Measurements from ENCODE around the gene TIMM22.
A peak's percentile ranks its signal among the peaks of the same experiment; 100 is the strongest.
"Not testable (repeated sequence)": the region's sequence is repeated elsewhere in the genome, so short reads cannot be mapped to it uniquely, and the experiment has no call there.

The TIMM22 gene

DNA sequence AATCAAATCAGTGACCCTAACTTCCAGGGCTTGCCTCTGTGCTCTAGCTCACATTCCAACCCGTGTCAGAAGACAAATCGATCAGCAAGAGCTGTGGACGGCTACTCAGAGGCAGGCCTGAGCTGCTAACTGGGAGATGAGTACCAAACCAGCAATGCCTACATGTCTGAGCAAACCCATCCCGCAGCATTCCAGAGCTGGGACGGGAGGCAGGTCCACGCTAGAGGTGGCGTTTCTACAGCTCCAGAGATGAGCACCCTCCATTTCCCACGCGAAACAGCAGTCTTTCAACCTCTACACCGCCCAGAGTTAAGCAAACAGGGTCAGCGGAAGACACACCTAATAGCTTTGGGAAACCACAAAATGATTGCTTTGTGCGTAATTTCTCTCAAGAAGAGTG is 23.9 kb upstream of the TIMM22 start:
- DNase-seq, result no peak

DNA sequence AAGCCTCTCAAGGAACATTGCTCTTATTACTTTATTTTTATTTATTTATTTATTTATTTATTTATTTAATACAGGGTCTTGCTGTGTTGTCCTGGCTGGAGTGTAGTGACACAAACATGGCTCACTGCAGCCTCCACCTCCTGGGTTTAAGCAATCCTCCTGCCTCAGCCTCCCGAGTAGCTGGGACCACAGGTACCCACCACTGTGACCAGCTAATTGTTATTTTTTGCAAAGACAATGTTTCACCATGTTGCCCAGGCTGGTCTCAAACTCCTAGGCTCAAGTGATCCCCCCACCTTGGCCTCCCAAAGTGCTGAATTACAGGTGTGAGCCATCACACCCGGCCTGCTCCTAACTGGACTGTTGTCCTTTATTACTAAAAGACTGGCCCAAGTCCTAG is 22.2 kb upstream of the TIMM22 start:
- not testable (repeated sequence) for DNase-seq

DNA sequence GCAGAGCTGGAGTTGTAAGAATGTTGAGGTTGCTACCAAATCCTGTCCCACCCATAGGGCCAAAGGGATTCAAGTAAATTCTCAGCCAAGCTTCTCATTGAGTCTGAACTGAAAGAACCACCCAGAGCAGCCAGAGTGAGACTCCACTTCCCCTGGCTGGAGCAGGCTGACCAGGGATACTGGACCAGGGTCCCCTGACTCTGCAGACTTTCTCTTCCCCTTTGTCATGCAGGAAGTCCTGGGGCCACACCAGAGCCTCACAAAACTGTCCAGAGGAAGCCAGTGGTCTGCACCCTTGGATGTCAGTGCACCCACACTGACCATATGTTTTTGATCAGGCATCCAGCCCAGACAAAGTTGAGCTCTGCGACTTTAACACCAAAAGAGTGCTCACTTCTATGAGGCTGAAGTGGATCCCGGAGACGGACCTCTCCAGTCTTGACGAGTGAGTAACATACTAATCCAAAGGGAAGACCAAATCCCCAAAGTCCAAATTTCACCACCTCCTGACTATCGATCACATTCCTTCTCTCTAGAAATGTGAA is 21.5 kb upstream of the TIMM22 start:
- DNase-seq, result no peak

DNA sequence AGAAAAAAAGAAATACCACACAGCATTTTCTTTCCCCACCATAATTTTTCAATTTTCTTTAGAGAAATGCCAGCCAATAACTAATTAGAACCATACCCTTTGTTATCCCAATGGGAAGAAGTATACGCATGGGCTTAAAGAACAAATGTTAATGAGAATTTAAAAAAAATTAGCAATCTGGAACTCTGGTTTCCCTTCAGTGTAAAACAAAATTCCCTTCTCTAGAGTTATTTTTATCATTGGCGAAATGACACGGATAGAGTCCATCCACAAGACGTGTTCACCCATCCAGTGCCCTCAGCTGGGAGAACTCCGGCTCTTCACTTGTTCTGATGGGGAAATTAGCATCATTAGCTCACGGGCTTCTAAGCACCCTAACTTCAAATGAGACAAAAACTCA is 20.6 kb upstream of the TIMM22 start:
- DNase-seq, result no peak

DNA sequence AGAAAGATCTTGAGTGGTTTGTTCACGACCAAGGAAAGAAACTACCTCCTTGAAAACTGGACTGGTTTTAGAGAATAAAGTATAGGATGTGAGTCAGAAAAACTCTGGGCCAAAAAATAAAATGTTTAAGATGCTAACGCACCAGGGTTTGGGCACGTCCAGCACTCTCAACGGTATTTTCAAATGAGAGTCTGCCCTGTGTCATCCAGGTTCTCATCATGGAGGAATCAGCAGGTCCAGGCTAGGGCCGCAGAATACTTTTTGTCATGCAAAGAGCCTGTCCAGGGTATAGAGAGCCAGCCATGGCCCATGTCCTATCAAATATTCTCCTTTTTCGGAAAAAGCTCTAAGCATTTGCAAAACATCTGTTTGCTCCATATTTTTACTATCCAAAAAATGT is 19.8 kb upstream of the TIMM22 start:
- DNase-seq, result no peak

DNA sequence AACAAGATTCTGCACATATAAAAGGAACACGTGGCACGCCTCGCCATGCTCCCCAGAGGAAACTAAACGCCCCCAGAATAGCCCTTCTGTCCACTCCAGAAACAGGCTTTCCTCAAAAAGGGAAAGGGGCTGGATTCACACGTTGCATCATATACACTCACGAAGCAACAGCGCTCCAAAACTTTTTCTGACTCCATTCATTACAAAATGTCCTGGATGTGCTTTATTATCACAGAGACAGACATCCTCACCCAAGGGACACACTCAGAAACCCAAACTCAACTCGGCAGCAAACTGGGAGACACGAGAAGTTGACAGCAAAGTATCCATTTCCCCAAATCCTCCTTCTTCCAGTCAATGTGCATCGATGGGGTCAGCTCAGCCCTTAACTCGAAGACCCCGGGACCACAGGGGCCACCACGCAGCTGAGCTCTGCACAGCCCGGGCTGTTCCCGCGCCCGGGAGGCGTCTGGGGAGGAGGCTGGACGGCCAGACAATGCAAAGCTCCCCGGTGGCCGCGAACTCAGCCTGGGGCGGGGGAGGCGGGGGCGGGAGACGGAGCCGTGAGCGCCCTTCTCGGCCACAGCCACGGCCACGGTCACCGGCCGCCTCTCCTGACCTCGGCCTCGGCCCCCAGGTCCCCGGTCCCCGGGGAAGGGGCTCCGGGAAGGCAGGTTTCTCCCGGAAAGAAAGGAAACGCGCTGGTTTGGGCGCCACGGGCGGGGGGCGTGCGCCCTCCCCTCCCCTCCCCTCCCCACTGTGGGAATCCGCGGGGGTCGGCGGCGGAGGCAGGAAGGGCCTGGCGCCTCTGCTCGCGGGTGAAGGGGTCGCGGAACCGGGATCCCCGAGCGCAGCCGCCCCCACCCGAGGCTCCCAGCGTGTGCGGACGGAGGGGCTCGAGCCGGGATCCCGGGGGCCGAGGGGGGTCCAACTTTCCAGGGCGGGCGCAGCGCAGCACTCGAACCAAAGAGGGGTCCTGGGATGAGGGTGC is 18.5 kb upstream of the TIMM22 start:
- no peak for DNase-seq

DNA sequence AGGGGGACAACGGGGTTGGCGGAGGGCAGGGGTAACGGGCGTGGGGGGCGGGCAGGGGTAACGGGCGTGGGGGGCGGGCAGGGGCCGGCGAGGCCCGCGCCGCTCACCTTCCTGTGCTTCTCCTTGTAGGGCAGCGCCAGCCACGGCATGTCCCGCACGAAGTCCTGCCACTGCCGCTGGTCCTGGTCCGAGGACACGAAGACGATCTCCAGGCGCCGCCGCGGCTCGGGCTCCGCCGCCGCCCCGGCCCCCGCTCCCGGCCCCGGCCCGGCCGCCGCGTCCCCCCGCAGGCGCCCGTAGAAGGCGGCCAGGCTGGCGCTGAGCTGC is 17.8 kb upstream of the TIMM22 start:
- DNase-seq, result no peak

DNA sequence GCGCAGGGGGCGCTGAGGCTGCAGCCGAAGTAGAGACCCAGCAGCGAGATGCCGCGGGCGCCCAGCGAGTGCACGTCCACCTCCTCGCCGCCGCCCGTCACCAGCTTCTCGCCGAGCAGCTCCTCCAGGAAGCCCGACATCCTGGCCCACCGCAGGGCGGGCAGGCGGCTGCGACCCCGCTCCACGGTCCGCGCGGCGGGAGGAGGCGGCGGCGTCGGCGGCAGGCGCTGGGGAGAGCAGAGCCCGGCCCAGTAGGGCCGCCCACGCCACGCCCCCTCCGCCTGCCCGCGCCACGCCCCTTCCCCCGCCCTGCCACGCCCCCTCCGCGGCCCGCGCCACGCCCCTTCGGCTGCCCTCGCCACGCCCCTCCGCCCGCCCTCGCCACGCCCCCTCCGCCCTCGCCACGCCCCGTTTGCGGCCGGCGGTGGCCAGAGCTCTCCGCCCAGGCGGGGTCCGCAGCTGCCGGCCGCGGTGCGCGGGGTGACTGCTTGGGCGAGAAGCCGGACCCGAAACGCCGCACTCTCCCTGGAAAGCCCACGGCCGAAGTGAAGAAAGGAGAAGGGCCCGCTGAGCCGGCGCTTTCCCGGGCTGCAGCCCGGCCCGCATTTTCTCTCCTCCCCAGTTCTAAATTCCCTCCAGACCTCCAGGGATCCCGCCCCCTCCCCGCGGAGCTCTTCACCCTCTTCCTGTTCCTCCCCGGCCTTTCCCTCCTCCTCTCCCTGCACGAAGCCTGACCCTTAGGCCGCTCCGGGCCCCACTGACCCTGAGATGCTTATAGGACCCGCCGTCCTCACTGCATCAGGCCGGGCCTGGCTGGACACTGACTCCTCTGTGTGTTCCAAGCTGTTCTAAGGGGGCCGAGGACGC is 17.2 kb upstream of the TIMM22 start, which contains the start of gene NXN:
Gene NXN (minus strand): TSS at position 238 of the 867 bp plus-strand sequence.
- peak; percentile 79 to 83 for DNase-seq

DNA sequence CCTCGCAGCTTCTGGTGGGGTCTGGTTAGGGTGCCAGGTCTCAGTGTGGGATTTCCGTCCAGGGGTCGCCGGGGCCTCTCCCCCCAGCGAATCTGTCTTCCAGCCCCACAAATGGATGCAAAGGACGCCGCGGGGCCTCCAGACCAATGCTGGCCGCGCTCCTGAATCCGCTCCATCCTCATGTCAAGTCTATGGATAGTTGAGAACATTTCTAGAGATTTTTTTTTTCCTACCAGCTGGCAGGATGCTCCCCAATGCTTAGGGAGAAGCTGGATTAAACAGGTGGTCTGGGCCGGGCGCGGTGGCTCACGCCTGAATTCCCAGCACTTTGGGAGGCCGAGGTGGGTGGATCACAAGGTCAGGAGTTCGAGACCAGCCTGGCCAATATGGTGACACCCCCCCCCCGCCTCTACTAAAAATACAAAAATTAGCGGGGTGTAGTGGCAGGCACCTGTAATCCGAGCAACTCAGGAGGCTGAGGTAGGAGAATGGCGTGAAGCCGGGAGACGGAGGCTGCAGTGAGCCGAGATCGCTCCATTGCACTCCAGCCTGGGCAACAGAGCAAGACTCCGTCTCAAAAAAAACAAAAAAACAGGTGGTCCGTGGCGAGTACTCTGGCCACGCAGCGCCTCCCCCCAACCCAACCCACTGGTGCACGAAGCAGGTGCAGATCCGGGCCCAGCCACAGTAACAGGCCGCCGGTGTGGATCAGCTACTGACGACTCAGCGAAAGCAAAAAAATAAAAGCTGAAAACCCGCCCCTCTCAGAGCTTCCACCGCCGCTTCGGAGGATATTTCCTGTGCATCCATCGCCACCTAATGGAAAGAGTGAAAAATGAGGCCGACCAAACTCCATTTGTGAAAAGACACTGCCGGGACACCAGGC is 16.3 kb upstream of the TIMM22 start:
- DNase-seq, result peak; percentile 87 to 89

DNA sequence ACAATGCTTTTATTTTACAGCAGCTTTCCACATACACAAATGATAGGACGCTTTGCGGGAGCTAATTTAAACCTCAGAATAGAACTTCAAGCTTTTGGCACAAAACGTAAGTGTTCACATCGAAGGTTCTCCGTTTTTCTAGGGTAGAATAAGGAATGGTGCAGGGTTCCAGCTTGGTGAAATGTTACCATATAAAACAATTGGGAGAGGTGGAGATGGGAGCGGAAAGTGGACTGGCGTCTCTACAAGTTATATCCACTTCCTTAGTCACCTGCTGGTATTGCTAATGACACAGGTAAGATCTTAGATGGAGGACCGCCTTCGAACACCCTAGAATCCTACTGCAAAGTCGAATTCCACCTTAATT is 15.7 kb upstream of the TIMM22 start:
- no peak for DNase-seq

DNA sequence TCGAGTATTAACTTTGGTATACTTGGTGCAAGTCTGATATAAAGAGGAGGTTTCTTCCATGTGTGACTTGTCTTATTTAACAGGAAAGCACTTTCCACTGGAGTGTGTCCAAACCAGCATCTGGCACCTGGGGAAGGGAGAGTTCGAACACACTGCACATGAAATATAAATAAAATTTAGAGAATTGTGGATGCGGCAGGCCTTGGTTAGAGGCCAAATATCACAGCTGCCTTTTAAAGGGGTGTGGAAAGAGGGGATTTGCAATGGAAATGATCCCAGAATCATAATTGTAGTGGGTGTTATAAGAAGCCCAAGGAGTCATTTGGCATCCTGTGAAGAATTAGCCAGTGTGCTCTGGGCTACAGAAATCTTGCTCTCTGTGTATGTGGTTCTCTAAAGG is 13.0 kb upstream of the TIMM22 start:
- DNase-seq, result no peak

DNA sequence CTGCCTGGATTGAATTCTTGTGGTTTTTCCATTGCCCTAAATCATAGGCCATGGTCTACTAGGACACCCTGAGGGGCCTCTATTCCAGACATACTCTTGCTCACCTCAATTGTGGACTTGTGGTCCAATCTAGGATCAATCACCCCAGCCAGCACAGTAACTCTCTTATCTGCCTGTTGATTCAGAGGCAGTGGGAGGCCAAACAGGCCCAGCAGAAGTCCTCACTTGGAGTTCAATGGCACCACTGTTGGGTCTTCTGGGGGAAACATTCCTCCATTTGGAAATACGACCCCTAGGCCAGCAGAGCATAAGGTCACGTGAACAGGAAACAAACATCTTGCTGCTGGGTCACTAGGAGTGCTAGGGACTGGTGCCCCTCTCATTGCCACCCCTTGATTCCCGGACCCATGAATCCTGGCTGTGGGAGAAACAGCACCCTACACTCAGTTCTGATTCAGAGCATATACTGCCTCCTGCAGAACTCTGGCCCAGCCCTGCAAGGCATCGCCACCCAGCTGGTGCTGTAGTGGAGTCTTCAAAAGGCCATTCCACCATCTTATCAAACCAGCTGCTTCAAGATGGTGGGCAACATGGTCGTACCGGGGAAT is 10.5 kb upstream of the TIMM22 start:
- no peak for DNase-seq

DNA sequence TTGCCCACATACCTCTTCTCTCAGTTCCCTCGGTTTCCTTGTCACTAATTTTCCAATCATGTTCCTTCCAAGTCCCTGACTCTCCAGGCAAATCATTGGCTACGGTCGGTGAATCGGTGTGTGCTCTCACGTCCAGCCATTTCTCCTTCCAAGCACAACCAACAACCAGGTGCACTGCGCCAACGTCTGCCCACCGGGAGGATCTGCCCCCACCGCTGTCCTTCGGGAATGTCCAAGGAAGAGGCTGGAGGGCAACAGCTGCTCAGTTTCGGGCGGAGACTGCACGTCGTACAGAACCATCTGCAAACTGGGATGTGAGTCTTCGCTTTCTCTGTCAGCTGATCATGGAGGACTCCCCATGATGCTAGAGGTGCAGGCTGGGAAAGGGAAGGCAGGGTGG is 9.0 kb upstream of the TIMM22 start:
- DNase-seq, result no peak

DNA sequence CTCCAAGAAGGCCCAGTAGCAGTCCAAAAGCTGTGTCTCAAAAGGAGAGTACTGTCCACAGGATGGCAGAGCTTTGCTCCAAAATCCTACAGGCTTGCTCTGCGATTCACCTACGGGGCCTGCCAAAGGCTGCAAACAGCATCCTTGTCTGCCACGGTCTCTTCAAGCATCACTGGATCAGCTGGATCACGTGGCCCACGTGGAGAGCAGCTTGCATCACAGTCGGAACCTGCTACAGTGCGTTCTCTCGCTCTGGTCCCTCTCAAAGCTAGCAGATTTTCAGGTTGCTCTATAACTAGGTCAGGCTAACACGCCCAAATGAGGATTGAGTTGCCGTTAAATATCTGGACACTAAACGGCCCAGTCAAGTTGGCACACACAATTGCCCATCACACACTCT is 8.4 kb upstream of the TIMM22 start:
- no peak for DNase-seq

DNA sequence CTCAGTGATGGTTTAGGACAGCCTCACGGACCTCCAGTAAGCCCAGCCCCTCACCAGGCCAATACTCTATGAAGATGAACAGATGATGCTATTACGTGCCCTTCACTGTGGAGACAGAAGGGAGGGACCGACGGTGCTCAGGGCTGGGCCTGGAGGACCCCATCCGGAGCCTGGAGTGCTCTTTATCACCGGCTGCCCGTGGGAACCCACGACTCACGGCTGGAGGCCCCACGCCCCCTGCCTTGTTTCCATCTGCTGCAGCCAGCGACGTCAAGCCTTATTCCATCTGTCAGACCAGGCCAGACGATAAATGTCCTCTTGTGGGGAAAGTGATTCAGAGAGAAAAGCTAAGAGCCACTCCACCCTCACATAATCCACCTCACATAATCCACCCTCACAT is 4.0 kb upstream of the TIMM22 start:
- DNase-seq, result no peak

DNA sequence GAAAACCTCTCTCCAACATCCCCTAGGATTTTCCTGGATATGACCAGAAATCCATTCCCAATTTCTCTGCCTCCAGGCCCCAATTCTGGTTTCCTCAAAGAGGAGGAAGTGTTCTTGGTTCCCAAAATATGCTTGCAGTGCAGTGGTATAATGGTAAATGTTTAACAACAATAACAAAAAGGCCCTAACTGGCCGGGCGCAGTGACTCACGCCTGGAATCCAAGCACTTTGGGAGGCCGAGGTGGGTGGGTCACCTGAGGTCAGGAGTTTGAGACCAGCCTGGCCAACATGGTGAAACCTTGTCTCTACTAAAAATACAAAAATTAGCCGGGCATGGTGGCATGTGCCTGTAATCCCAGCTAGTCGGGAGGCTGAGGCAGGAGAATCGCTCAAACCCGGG is 1.6 kb upstream of the TIMM22 start:
- not testable (repeated sequence) for DNase-seq

DNA sequence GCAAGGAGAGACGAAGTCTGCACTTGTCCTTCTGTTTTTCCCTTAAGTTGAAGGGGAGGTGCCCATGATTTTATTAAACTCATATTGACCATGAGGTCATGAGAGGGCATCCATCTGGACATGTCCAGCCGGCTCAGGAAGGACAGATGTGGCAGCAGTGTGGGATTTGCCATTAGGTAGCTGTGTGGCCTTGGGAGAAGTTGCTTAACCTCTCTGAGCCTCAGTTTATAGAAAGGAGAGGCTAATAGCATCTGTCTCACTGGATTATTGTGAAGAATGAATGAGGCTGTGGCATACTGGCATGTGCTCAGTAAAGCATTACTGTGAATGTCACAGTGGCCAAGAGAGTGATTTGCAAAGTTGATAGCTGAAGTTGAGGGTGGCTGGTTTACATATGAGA is 1.2 kb downstream of the TIMM22 start:
- no peak for DNase-seq

DNA sequence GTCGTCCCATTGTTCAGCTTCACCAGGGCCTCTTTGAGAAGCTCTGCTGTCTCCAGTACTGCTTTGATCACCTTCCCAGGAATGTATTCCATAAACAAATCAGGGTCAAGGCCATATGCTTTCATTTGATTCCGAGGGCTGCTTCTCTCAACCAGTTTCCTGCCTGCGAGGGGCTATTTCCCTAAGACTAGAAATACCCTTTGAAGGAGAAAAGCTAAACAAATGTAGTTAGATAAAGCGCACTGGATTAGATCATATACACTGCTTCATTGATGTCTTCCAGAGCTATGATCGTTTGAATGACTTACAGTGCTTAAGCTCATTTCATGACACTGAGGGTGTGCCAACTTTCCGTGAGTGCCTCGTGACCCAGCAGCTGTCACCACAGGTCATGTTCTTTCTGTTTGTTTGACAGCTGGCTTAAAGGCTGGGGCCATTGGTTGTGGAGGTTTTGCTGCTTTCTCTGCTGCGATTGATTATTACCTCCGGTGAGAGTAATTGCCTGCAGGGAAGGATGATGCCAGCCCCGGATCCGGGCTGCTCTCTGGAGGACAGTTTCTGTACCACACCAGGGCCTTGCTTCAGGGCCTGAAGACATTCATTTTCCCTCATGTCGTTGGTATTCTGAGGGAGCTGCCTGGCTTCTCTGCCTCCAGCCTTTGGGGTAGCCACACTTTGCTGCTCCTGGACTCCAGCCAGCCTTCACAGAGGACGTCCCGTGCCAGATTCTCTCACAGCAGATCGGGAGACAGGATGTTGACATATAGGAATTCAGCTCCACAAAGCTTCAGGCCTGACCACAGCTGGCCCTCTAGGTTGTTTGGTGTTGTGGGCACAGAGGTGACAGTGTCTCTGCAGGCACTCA is 3.9 kb downstream of the TIMM22 start:
- no peak for DNase-seq

DNA sequence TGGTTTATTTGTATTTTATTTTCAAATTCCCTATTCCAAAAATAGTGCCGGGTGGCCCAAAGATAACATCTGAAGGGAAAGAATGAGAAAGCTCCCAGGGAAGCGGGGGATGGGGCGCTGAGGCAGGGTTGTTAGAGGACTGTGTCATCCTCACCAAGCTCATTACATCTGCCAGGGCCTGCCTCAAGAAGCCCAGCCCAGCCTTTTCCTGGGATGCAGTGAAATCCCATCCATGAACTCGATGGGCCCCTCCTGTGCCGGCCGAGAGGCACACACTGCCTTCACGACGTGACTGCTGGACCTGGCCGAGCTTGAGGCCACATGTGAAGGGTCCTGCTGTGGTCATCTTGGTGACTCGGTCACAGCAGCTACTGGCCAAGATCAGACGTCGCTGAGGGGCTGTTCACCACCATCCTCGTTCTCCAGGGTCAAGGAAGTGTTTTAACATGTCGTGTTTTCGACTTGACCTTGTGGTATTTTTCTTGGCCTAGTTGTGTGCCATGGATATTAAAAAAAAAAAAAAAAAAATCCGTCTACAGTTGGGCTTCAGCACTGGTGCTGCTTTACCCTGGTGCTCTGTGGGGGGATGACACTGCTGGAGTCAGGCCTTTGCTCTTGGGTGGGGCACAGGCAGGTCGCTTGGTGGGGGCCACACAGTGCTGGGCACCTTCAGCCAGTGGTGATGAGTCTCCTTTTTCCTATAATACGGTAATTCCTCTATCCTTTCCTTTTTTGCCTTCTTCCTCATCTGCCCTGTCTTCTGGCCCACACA is 4.9 kb downstream of the TIMM22 start:
- DNase-seq, result no peak

DNA sequence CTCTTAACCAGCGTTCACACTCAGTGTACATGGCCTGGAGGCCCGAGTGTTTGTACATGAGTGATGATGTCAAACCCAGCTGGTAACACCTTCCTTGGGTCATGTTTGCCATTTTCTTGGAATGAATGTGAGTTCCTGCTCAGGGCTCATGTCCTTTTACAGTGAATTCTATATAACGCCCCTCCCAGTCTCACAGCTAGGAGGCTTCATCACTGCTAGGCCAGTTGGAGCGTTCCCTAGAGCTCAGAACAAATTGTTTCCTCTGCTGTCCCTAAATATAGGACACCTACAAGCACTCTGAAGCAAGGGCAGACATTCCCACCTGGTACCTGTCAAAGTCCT is 5.5 kb downstream of the TIMM22 start:
- no peak for DNase-seq

Data from CD4-positive, alpha-beta T cell treated with Interleukin-4 for 1 hour (primary cell).